Fibroblast of mammary gland (primary cell): ENCODE results near the gene MYBL2.

Experiments used
- DNase-seq: peaks from one replicate; pipeline ENCODE4 v3.0.0-alpha.2; 2010; ENCODE audit warnings: low read depth
- H3K4me3 ChIP-seq: 2 replicates; pipeline ENCODE4 v1.5.1; 2011; ENCODE audit warnings: low read depth, mild to moderate bottlenecking, low read length, moderate library complexity; ENCODE audit not compliant: control insufficient read depth
- CTCF ChIP-seq: conservative IDR thresholded peaks from 2 replicates; pipeline ENCODE4 v1.5.1; 2011; ENCODE audit warnings: low read depth, low read length, inconsistent platforms; ENCODE audit not compliant: control insufficient read depth, insufficient read depth

MYBL2 gene

GRCh38 chr20:43739148-43739749, 72.3 kb downstream of the MYBL2 start:
- no peak for TF ChIP-seq CTCF
- no peak for DNase-seq
- no peak overlapping the region for H3K4me3 ChIP-seq

DNA sequence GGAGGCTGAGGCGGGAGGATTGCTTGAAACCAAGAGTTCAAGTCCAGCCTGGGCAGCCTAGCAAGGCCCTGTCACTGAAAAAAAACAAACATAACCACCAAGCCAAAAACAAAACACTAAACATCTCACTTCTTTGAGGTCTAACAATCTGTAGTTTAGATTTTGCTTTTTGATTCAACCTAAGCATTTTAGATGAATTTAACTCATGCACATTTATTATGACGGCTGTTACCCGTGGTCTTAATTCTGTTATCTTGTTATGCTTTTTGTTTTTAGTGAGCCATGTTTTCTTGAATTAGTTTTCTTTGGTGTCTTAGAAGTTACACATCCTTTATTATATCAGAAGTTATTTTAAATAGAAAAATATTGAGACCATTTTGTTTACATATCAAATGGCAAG, 73.7 kb downstream of the MYBL2 start:
- no peak for DNase-seq
- no peak for TF ChIP-seq CTCF
- H3K4me3 ChIP-seq, result no peak overlapping the region

GRCh38 chr20:43744151-43744611, 77.3 kb downstream of the MYBL2 start:
- no peak overlapping the region for H3K4me3 ChIP-seq
- no peak for TF ChIP-seq CTCF
- DNase-seq, result peak; percentile 46

- DNase-seq, result no peak
- no peak for TF ChIP-seq CTCF
- no peak overlapping the region for H3K4me3 ChIP-seq
These were observed 78.2 kb downstream of the MYBL2 start for GRCh38 chr20:43744966-43745730.

GRCh38 chr20:43746344-43747137, 79.6 kb downstream of the MYBL2 start:
- H3K4me3 ChIP-seq, result no peak overlapping the region
- DNase-seq, result no peak
- no peak for TF ChIP-seq CTCF

DNA sequence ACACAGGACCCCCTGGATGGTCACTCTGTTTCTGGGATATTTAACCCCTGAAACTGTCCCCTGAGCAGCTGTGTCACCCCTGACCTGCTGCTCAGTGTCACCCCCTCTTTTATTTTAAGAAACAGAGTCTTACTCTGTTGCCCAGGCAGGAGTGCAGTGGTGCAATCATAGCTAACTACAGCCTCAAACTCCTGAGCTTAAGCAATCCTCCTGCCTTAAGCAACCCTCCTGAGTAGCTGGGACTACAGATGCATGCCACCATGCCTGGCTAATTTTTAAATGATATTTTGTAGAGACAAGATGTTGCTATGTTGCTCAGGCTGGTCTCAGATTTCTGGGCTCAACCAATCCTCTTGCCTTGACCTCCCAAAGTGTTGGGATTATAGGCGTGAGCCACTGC, 81.4 kb downstream of the MYBL2 start:
- H3K4me3 ChIP-seq, result no peak overlapping the region
- no peak for TF ChIP-seq CTCF
- peak; percentile 37 for DNase-seq
